ENCODE results near the gene SLC8A3.

Gene SLC8A3

GRCh38 chr14:70114621-70115156 is 74.1 kb downstream of the SLC8A3 start:
- DNase-seq, result no peak

GRCh38 chr14:70113211-70113610 is 75.5 kb downstream of the SLC8A3 start:
- no peak for DNase-seq

GRCh38 chr14:70108419-70108818 is 80.3 kb downstream of the SLC8A3 start:
- no peak for DNase-seq

- DNase-seq, result no peak
Observed at GRCh38 chr14:70107309-70107708, 81.4 kb downstream of the SLC8A3 start.

- no peak for DNase-seq
Observed at GRCh38 chr14:70100071-70100470, 88.7 kb downstream of the SLC8A3 start.

GRCh38 chr14:70098250-70098809 is 90.4 kb downstream of the SLC8A3 start:
- DNase-seq, result peak; percentile 2

GRCh38 chr14:70097576-70098249 is 91.0 kb downstream of the SLC8A3 start:
- DNase-seq, result no peak

GRCh38 chr14:70096866-70097265 is 91.9 kb downstream of the SLC8A3 start:
- peak; percentile 4 for DNase-seq

- no peak for DNase-seq
Observed at GRCh38 chr14:70094631-70095030, 94.1 kb downstream of the SLC8A3 start.

GRCh38 chr14:70094106-70094505 is 94.6 kb downstream of the SLC8A3 start:
- no peak for DNase-seq

GRCh38 chr14:70093156-70093555 is 95.6 kb downstream of the SLC8A3 start:
- DNase-seq, result no peak

- DNase-seq, result no peak
Observed at GRCh38 chr14:70087380-70087697, 101.4 kb downstream of the SLC8A3 start.

- DNase-seq, result peak; percentile 23
Observed at GRCh38 chr14:70086685-70087379, 101.9 kb downstream of the SLC8A3 start.

- DNase-seq, result no peak
Observed at GRCh38 chr14:70084226-70084625, 104.5 kb downstream of the SLC8A3 start.

- DNase-seq, result no peak
Observed at GRCh38 chr14:70082394-70082793, 106.4 kb downstream of the SLC8A3 start.

- no peak for DNase-seq
Observed at GRCh38 chr14:70080076-70080475, 108.7 kb downstream of the SLC8A3 start.

GRCh38 chr14:70078329-70078728 is 110.4 kb downstream of the SLC8A3 start:
- DNase-seq, result no peak

- DNase-seq, result no peak
Observed at GRCh38 chr14:70077720-70078119, 111.0 kb downstream of the SLC8A3 start.

- no peak for DNase-seq
Observed at GRCh38 chr14:70077005-70077404, 111.7 kb downstream of the SLC8A3 start.

GRCh38 chr14:70073924-70074566 is 114.7 kb downstream of the SLC8A3 start:
- DNase-seq, result peak; percentile 42

GRCh38 chr14:70069186-70069585 is 119.6 kb downstream of the SLC8A3 start:
- DNase-seq, result no peak

GRCh38 chr14:70067810-70068209 is 120.9 kb downstream of the SLC8A3 start:
- no peak for DNase-seq

GRCh38 chr14:70064136-70064865 is 124.5 kb downstream of the SLC8A3 start:
- DNase-seq, result no peak

Data from fibroblast of skin of abdomen (primary cell).